Mammary epithelial cell (primary cell): ENCODE results near the gene CNTNAP2.

ENCODE experiments used
- EZH2 ChIP-seq: IDR thresholded peaks from 2 replicates; pipeline ENCODE4 v1.6.1; 2012; ENCODE audit warnings: low read length, inconsistent platforms, borderline replicate concordance
- TF ChIP-seq, protein P1 (sequence below), 2 donors: IDR thresholded peaks in 1 of 2; conservative IDR thresholded peaks in 1 of 2; 2 replicates each; pipeline ENCODE4 v1.5.1; 2011 to 2012; ENCODE audit warnings: inconsistent platforms in 2 of 2, low read length in 2 of 2, mild to moderate bottlenecking in 2 of 2, control low read depth in 1 of 2, low read depth in 1 of 2; ENCODE audit not compliant: insufficient read depth in 1 of 2; ENCODE audit errors: extremely low read depth in 1 of 2

DNA sequence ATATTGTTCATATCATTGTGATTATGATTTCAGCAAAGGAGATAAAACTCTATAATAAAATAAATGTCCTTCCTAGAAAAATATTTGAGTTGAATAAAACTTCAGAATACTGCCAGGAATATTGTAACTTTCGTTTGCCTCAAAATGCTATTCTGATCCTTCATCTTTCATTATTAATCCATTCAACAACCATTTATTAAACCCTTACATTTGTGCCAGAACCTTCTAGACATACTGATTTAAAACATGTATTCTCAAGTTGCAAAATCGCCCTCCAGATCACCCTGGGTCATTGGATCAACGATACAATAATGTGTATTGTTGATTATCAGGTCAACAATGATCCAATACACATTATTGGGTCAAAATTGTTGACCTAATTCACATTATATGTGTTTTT is 759.8 kb downstream of the CNTNAP2 start:
- TF ChIP-seq, protein P1, sequence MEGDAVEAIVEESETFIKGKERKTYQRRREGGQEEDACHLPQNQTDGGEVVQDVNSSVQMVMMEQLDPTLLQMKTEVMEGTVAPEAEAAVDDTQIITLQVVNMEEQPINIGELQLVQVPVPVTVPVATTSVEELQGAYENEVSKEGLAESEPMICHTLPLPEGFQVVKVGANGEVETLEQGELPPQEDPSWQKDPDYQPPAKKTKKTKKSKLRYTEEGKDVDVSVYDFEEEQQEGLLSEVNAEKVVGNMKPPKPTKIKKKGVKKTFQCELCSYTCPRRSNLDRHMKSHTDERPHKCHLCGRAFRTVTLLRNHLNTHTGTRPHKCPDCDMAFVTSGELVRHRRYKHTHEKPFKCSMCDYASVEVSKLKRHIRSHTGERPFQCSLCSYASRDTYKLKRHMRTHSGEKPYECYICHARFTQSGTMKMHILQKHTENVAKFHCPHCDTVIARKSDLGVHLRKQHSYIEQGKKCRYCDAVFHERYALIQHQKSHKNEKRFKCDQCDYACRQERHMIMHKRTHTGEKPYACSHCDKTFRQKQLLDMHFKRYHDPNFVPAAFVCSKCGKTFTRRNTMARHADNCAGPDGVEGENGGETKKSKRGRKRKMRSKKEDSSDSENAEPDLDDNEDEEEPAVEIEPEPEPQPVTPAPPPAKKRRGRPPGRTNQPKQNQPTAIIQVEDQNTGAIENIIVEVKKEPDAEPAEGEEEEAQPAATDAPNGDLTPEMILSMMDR (conservative IDR thresholded peaks at IDR 0.05 in 1 of 2, IDR thresholded peaks at IDR 0.05 in 1 of 2; ENCODE audit: extremely low read depth in 1 of 2, insufficient read depth in 1 of 2, low read depth in 1 of 2, low read length in 2 of 2) = no peak
- no peak for TF ChIP-seq EZH2
